NCI-H524 (cell line): ENCODE results near the gene PPP2R5C.
A peak's percentile ranks its signal among the peaks of the same experiment; 100 is the strongest.
"Not testable (repeated sequence)": the region's sequence is repeated elsewhere in the genome, so short reads cannot be mapped to it uniquely, and the experiment has no call there.

Source experiments
- DNase-seq, 2 experiments: peaks; one replicate each; lab custom pipeline; 2025; lab: John Stamatoyannopoulos, UW

PPP2R5C gene

GRCh38 chr14:101727611-101728366, 33.7 kb upstream of the PPP2R5C start:
- DNase-seq = no peak

- no peak for DNase-seq
Measured at GRCh38 chr14:101728367-101728742, 33.2 kb upstream of the PPP2R5C start.

GRCh38 chr14:101729382-101729781, 32.1 kb upstream of the PPP2R5C start:
- DNase-seq = no peak

GRCh38 chr14:101730157-101730556, 31.4 kb upstream of the PPP2R5C start:
- DNase-seq = not testable (repeated sequence)

GRCh38 chr14:101730626-101731186, 30.8 kb upstream of the PPP2R5C start:
- no peak for DNase-seq

GRCh38 chr14:101731187-101732080, 30.1 kb upstream of the PPP2R5C start:
- peak; percentile 53 to 83 for DNase-seq

GRCh38 chr14:101732118-101732517, 29.4 kb upstream of the PPP2R5C start:
- DNase-seq = no peak

GRCh38 chr14:101733211-101733610, 28.3 kb upstream of the PPP2R5C start:
- DNase-seq = no peak

- DNase-seq = peak; percentile 33 to 69
Measured at GRCh38 chr14:101734246-101734847, 27.2 kb upstream of the PPP2R5C start.

GRCh38 chr14:101735453-101735852, 26.1 kb upstream of the PPP2R5C start:
- no peak for DNase-seq

- no peak for DNase-seq
Measured at GRCh38 chr14:101736071-101736470, 25.4 kb upstream of the PPP2R5C start.

- no peak for DNase-seq
Measured at GRCh38 chr14:101736585-101736984, 24.9 kb upstream of the PPP2R5C start.

- DNase-seq = peak in 1 of 2 experiments; percentile 30
Measured at GRCh38 chr14:101737414-101738339, 23.8 kb upstream of the PPP2R5C start.

- peak in 1 of 2 experiments; percentile 60 for DNase-seq
Measured at GRCh38 chr14:101738703-101739320, 22.7 kb upstream of the PPP2R5C start.

- no peak for DNase-seq
Measured at GRCh38 chr14:101739446-101740141, 21.9 kb upstream of the PPP2R5C start.

GRCh38 chr14:101740981-101741380, 20.5 kb upstream of the PPP2R5C start:
- no peak for DNase-seq

- DNase-seq = no peak
Measured at GRCh38 chr14:101743701-101744100, 17.8 kb upstream of the PPP2R5C start.

- not testable (repeated sequence) for DNase-seq
Measured at GRCh38 chr14:101744382-101744781, 17.1 kb upstream of the PPP2R5C start.

- not testable (repeated sequence) for DNase-seq
Measured at GRCh38 chr14:101749756-101750155, 11.8 kb upstream of the PPP2R5C start.

- DNase-seq = no peak
Measured at GRCh38 chr14:101754893-101755292, 6.6 kb upstream of the PPP2R5C start.
